A673 (cell line): ENCODE data around the gene DNAH8. TPM values are rescaled to one million over a fixed set of nuclear protein-coding genes. Genes with fewer than 3 reads are reported as not detected.

Source experiments
- BruUV-seq: library from RNA; stranded (reverse); fragments of 400-500 nt; replicated peaks from 2 replicates; lab custom pipeline; 2021; lab: Mats Ljungman, UMichigan
- CTCF ChIA-PET: fragments of 300-600 bp; sonication (Branson Sonifier 250); formaldehyde crosslinking; loops from one replicate; lab custom pipeline; 2022; ENCODE audit warnings: antibody characterized with exemption; lab: Charles Lee
- POLR2A ChIA-PET: fragments of 300-600 bp; sonication (Branson Sonifier 250); formaldehyde crosslinking; loops from one replicate; lab custom pipeline; 2022; ENCODE audit warnings: antibody characterized with exemption; ENCODE audit not compliant: low non-redundant PET; lab: Charles Lee
- DNase-seq: peaks from one replicate; pipeline ENCODE4 v3.0.0-alpha.2; 2015; ENCODE audit warnings: low spot score
- H3K27ac ChIP-seq: fragments of 200-600 bp; sonication (generic); 2 replicates; pipeline ENCODE4 v1.5.1; 2016; ENCODE audit warnings: mixed run types, low read depth, mild to moderate bottlenecking, mixed read lengths, antibody characterized with exemption, low read length; ENCODE audit not compliant: poor library complexity, severe bottlenecking
- H3K27me3 ChIP-seq: fragments of 200-600 bp; sonication (generic); replicated peaks from 2 replicates; pipeline ENCODE4 v1.6.1; 2017; ENCODE audit warnings: mixed run types, low read depth, mild to moderate bottlenecking, mixed read lengths, antibody characterized with exemption, low read length; ENCODE audit not compliant: insufficient read depth, poor library complexity
- H3K36me3 ChIP-seq: fragments of 200-600 bp; sonication (generic); 2 replicates; pipeline ENCODE4 v1.6.1; 2016; ENCODE audit warnings: mixed run types, mild to moderate bottlenecking, mixed read lengths, antibody characterized with exemption, low read length; ENCODE audit not compliant: insufficient read depth, poor library complexity, severe bottlenecking
- H3K4me1 ChIP-seq: fragments of 200-600 bp; sonication (generic); 2 replicates; pipeline ENCODE4 v1.6.1; 2017; ENCODE audit warnings: mixed run types, mild to moderate bottlenecking, mixed read lengths, antibody characterized with exemption, low read length; ENCODE audit not compliant: insufficient read depth, poor library complexity, severe bottlenecking
- H3K4me3 ChIP-seq: fragments of 200-600 bp; sonication (generic); 2 replicates; pipeline ENCODE4 v1.5.1; 2016; ENCODE audit warnings: low read depth, mixed run types, mild to moderate bottlenecking, mixed read lengths, low read length; ENCODE audit not compliant: poor library complexity, severe bottlenecking
- H3K9me3 ChIP-seq: fragments of 200-600 bp; sonication (generic); 2 replicates; pipeline ENCODE4 v1.6.1; 2016; ENCODE audit warnings: mixed run types, low read depth, mild to moderate bottlenecking, mixed read lengths, antibody characterized with exemption, low read length; ENCODE audit not compliant: poor library complexity, severe bottlenecking
- CTCF ChIP-seq: fragments of 300-800, 200-600 bp; sonication (generic); conservative IDR thresholded peaks from 2 replicates; pipeline ENCODE4 v1.5.1; 2017; ENCODE audit warnings: low read depth, mild to moderate bottlenecking, antibody characterized with exemption, low read length, moderate library complexity, mixed read lengths
- EZH2 ChIP-seq: fragments of 200-600 bp; sonication (generic); IDR thresholded peaks from 2 replicates; pipeline ENCODE4 v1.6.1; 2017; ENCODE audit warnings: borderline replicate concordance, low read depth, mild to moderate bottlenecking, mixed read lengths, antibody characterized with exemption, low read length; ENCODE audit not compliant: poor library complexity, severe bottlenecking
- intact Hi-C: fragments of 100-400 bp; cut with micrococcal nuclease; formaldehyde crosslinking; loops from one replicate; pipeline ENCODE4 v1.10.0; 2022; ENCODE audit not compliant: unreplicated experiment
- total RNA-seq: library from RNA; stranded (reverse); gene quantifications from 2 replicates; pipeline ENCODE4 v1.2.3, GENCODE V29; 2021

Gene DNAH8
- total RNA-seq, 1 experiment from 2014 or later: not detected

GRCh38 chr6:38705924-38706323, 9.2 kb upstream of the DNAH8 start:
- no peaks in the 10 kb centered on the region for H3K27me3 ChIP-seq
- DNase-seq: no peak
- no peak for TF ChIP-seq EZH2
- TF ChIP-seq CTCF: no peak
- H3K9me3 ChIP-seq: peaks cover 8% of the 10 kb centered on the region
- ChIA-PET CTCF (no interaction called here), POLR2A (no interaction called here)
- no peak overlapping the region for H3K27ac ChIP-seq
- H3K4me1 ChIP-seq: no peaks in the 10 kb centered on the region
- intact Hi-C loops: no loop called here
- BruUV-seq: no TSS peak
- H3K4me3 ChIP-seq: no peak overlapping the region
- H3K36me3 ChIP-seq: peaks cover 7% of the 10 kb centered on the region

- DNase-seq: peak; percentile 21
- BruUV-seq: no TSS peak
- H3K27ac ChIP-seq: no peak overlapping the region
- POLR2A ChIA-PET: no interaction called here
- CTCF ChIA-PET: interaction anchor here (0.5 kb wide), 1 partner anchor 64 kb away, joined by 8 read pairs; no protein-coding TSS in a partner anchor
- no peaks in the 10 kb centered on the region for H3K36me3 ChIP-seq
- intact Hi-C loops: no loop called here
- H3K27me3 ChIP-seq: no peaks in the 10 kb centered on the region
- TF ChIP-seq EZH2 (no peak), CTCF (0 out of 2 replicates have a peak, but pooled peaks have one; percentile 9)
- no peaks in the 10 kb centered on the region for H3K9me3 ChIP-seq
- no peak overlapping the region for H3K4me3 ChIP-seq
- no peaks in the 10 kb centered on the region for H3K4me1 ChIP-seq
Measured at GRCh38 chr6:38708496-38708895, 6.6 kb upstream of the DNAH8 start.

- Histone ChIP-seq H3K4me1 (peaks cover 13% of the 10 kb centered on the region), H3K36me3 (no peaks in the 10 kb centered on the region), H3K9me3 (no peaks in the 10 kb centered on the region), H3K27me3 (peaks cover 33% of the 10 kb centered on the region), H3K27ac (no peak overlapping the region), H3K4me3 (no peak overlapping the region)
- TF ChIP-seq CTCF (no peak), EZH2 (no peak)
- ChIA-PET POLR2A (no interaction called here), CTCF (no interaction called here)
- intact Hi-C loops: no loop called here
- DNase-seq: no peak
- no TSS peak for BruUV-seq
Measured at GRCh38 chr6:38713812-38714211, 1.3 kb upstream of the DNAH8 start.
